Measurements from ENCODE around the gene MTHFS. TPM values are rescaled to one million over a fixed set of nuclear protein-coding genes. Genes with fewer than 3 reads are reported as not detected.
"Not testable (repeated sequence)": the region's sequence is repeated elsewhere in the genome, so short reads cannot be mapped to it uniquely, and the experiment has no call there.

MTHFS gene
- total and polyA plus RNA-seq, 12 donors = 10.1 to 38.5 (median 19.9) TPM

GRCh38 chr15:79901958-79902357, 5.1 kb upstream of the MTHFS start:
- Histone ChIP-seq H3K4me3 (no peak overlapping the region), H3K4me1 (peaks cover 0 to 49% (median 4%) of the 10 kb centered on the region in 9 donors), H3K27me3 (no peaks in the 10 kb centered on the region), H3K9me3 (no peaks in the 10 kb centered on the region), H3K36me3 (no peaks in the 10 kb centered on the region), H3K27ac (peak overlapping the region in 1 of 10 donors; percentile 29)
- DNase-seq (no peak), ATAC-seq (no peak)
- WGBS, 2 donors = 49 to 68% methylated on average over 1 of the region's 1 CpG
- TF ChIP-seq CTCF (IDR thresholded peaks at IDR 0.05) = no peak
- intact Hi-C loops (cut with DNase I) = no loop called here

GRCh38 chr15:79900818-79901378, 4.1 kb upstream of the MTHFS start:
- ATAC-seq; DNase-seq; H3K36me3 ChIP-seq; H3K9me3 ChIP-seq; H3K27me3 ChIP-seq; intact Hi-C loops (cut with DNase I); H3K4me3 ChIP-seq: not testable (repeated sequence)
- H3K27ac ChIP-seq = peak overlapping the region in 1 of 10 donors; percentile 99
- WGBS, 2 donors = 95 to 98% methylated on average over 4 of the region's 4 CpGs
- H3K4me1 ChIP-seq = peaks cover 0 to 53% (median 5%) of the 10 kb centered on the region in 9 donors

DNA sequence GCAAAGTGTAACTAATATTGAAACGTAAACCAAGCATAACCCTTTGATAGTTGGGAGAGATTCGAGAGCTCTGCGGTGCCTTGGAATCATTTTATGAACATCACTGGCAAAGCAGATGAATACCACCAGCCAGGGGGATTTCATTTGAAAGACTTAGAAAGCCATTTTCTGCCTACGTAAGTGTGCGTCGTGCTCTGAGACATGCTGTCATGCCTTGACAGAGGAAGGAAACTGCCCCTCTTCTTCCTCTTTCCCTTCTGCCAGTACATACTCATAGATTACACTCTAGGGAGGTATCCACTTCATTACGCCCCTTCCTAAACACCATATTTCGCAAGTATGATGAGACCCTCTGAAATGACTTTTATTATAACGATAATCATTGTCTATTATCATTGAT, 3.3 kb upstream of the MTHFS start:
- 89 to 90% methylated on average over 9 of the region's 9 CpGs for WGBS, 2 donors
- H3K4me1 ChIP-seq = peaks cover 0 to 54% (median 7%) of the 10 kb centered on the region in 9 donors
- peak overlapping the region in 1 of 10 donors; percentile 99 for H3K27ac ChIP-seq
- no peaks in the 10 kb centered on the region for H3K36me3 ChIP-seq
- H3K9me3 ChIP-seq = no peaks in the 10 kb centered on the region
- intact Hi-C loops (cut with DNase I) = no loop called here
- no peak overlapping the region for H3K4me3 ChIP-seq
- H3K27me3 ChIP-seq = no peaks in the 10 kb centered on the region
- no peak for DNase-seq
- TF ChIP-seq CTCF (IDR thresholded peaks at IDR 0.05) = no peak
- no peak for ATAC-seq

DNA sequence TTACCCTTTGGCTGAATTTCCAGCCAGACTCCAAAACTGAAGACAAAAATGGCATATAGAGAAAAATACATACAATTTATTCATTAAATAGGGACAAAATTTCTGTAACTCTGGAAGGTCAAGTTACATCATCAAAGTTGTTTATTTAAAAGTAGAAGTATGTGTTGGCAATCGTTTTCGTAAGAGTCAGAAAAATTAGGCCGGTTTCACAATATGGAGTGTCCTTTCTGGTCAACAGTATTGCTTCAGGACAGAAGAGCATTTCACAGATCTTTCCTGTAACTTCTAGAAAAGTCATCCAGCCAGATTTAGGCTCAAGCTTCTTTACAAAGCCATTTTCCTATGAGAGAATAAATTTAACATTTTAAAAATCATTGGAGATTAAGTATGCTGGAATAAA, 2.0 kb upstream of the MTHFS start:
- 73 to 87% methylated on average over 3 of the region's 3 CpGs for WGBS, 2 donors
- H3K27ac ChIP-seq = peak overlapping the region in 3 of 10 donors; percentile 5 to 99 (median 59)
- not testable (repeated sequence) for ATAC-seq, H3K4me3 ChIP-seq, DNase-seq, H3K36me3 ChIP-seq, H3K27me3 ChIP-seq, H3K9me3 ChIP-seq
- intact Hi-C loops (cut with DNase I) = loop anchor here in 7 of 10 donors (5.0 to 10.0 kb wide), 4 partner anchors 94 to 276 kb away; partner anchors contain the start of gene FAH (in 2 of the 7)
- peaks cover 0 to 47% (median 7%) of the 10 kb centered on the region in 9 donors for H3K4me1 ChIP-seq

- no peak for TF ChIP-seq CTCF (IDR thresholded peaks at IDR 0.05)
- Histone ChIP-seq H3K4me1 (peaks cover 0 to 44% (median 7%) of the 10 kb centered on the region in 9 donors), H3K4me3 (no peak overlapping the region), H3K27me3 (no peaks in the 10 kb centered on the region), H3K36me3 (no peaks in the 10 kb centered on the region), H3K9me3 (no peaks in the 10 kb centered on the region), H3K27ac (peak overlapping the region in 2 of 10 donors; percentile 59 to 99)
- WGBS, 2 donors = 89 to 93% methylated on average over 4 of the region's 4 CpGs
- ATAC-seq (no peak), DNase-seq (no peak)
- intact Hi-C loops (cut with DNase I) = loop anchor here in 7 of 10 donors (5.0 to 10.0 kb wide), 4 partner anchors 94 to 276 kb away; partner anchors contain the start of gene FAH (in 2 of the 7)
These were observed 1.6 kb upstream of the MTHFS start for GRCh38 chr15:79898369-79898768.

Measured in heart right ventricle (tissue), 16 donors.